Mesothelial cell of epicardium (in vitro differentiated cells): ENCODE results near the gene RAD23B. TPM values are rescaled to one million over a fixed set of nuclear protein-coding genes. Genes with fewer than 3 reads are reported as not detected.
A peak's percentile ranks its signal among the peaks of the same experiment; 100 is the strongest.
"Not testable (repeated sequence)": the region's sequence is repeated elsewhere in the genome, so short reads cannot be mapped to it uniquely, and the experiment has no call there.

ENCODE experiments used
- DNase-seq, 2 experiments: peaks; one replicate each; pipeline ENCODE4 v3.0.0; 2021; ENCODE audit warnings: low spot score in 2 of 2; ENCODE audit not compliant: unreplicated experiment in 2 of 2
- H3K27ac Mint-ChIP-seq: 2 replicates; pipeline ENCODE4 v1.8.0; 2021; ENCODE audit warnings: mixed read lengths
- H3K27me3 Mint-ChIP-seq: 2 replicates; pipeline ENCODE4 v1.8.0; 2021; ENCODE audit warnings: low read depth, mixed read lengths
- H3K36me3 Mint-ChIP-seq: 2 replicates; pipeline ENCODE4 v1.8.0; 2021; ENCODE audit warnings: mixed read lengths
- H3K4me1 Mint-ChIP-seq: 2 replicates; pipeline ENCODE4 v1.8.0; 2021; ENCODE audit warnings: mixed read lengths
- H3K4me3 Mint-ChIP-seq: 2 replicates; pipeline ENCODE4 v1.8.0; 2021; ENCODE audit warnings: mild to moderate bottlenecking, moderate library complexity, mixed read lengths
- H3K9me3 Mint-ChIP-seq: 2 replicates; pipeline ENCODE4 v1.8.0; 2021; ENCODE audit warnings: mixed read lengths
- CTCF ChIP-seq: fragments of 200-600 bp; sonication (generic); IDR thresholded peaks from one replicate; pipeline ENCODE4 v1.5.0; 2021; ENCODE audit warnings: antibody characterized with exemption; ENCODE audit not compliant: unreplicated experiment
- total RNA-seq: library from RNA; stranded (reverse); gene quantifications from 3 replicates; pipeline ENCODE4 v1.2.1, GENCODE V29; 2021

RAD23B gene
- total RNA-seq, 1 donor from 2014 or later = 101 TPM

GRCh38 chr9:107249665-107250285, 33.3 kb upstream of the RAD23B start:
- Mint-ChIP-seq H3K27me3 (no peaks in the 10 kb centered on the region), H3K9me3 (no peaks in the 10 kb centered on the region), H3K36me3 (no peaks in the 10 kb centered on the region), H3K27ac (peak overlapping the region; percentile 87), H3K4me1 (peaks cover 39% of the 10 kb centered on the region), H3K4me3 (no peak overlapping the region)
- no peak for TF ChIP-seq CTCF
- no peak for DNase-seq

GRCh38 chr9:107251756-107252322, 31.2 kb upstream of the RAD23B start:
- peak overlapping the region; percentile 97 for H3K27ac Mint-ChIP-seq
- DNase-seq = no peak
- H3K36me3 Mint-ChIP-seq = no peaks in the 10 kb centered on the region
- H3K4me3 Mint-ChIP-seq = no peak overlapping the region
- no peak for TF ChIP-seq CTCF
- H3K27me3 Mint-ChIP-seq = no peaks in the 10 kb centered on the region
- peaks cover 36% of the 10 kb centered on the region for H3K4me1 Mint-ChIP-seq
- H3K9me3 Mint-ChIP-seq = no peaks in the 10 kb centered on the region

DNA sequence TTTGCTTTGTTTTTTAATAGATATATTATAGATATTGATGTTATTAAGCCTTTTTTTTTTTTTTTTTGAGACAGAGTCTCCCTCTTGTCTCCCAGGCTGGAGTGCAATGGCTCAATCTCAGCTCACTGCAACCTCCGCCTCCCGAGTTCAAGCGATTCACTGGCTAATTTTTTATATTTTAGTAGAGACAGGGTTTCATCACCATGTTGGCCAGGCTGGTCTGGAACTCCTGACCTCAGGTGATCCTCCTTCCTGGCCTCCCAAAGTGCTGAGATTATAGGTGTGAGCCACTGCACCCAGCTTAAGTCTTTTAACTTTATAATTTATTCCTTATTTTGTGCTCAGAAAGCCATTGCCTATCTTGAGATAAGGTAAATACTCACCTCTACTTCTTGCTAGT, 24.2 kb upstream of the RAD23B start:
- H3K27me3 Mint-ChIP-seq = no peaks in the 10 kb centered on the region
- no peak overlapping the region for H3K4me3 Mint-ChIP-seq
- no peak overlapping the region for H3K27ac Mint-ChIP-seq
- DNase-seq = no peak
- H3K36me3 Mint-ChIP-seq = no peaks in the 10 kb centered on the region
- H3K9me3 Mint-ChIP-seq = peaks cover 4% of the 10 kb centered on the region
- no peak for TF ChIP-seq CTCF
- peaks cover 5% of the 10 kb centered on the region for H3K4me1 Mint-ChIP-seq

DNA sequence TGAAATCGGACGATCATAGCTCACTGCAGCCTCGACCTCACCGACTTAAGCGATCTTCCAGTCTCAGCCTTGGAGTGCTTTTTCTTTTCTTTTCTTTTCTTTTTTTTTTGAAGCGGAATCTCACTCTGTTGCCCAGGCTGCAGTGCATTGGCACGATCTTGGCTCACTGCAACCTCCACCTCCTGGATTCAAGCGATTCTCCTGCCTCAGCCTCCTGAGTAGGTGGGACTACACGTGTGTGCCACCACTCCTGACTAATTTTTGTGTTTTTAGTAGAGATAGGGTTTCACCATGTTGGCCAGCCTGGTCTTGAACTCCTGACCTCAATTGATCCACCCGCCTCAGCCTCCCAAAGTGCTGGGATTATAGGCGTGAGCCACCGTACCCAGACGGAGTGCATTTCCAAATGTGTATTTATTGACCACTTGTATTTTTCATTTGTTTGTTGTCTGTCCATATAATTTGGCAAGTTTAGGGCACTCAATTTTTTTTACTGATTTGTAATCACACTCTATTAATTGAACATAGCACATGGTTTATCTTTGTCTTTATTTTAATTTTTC, 23.2 kb upstream of the RAD23B start:
- DNase-seq, H3K4me3 Mint-ChIP-seq, H3K9me3 Mint-ChIP-seq, H3K4me1 Mint-ChIP-seq, H3K27ac Mint-ChIP-seq, H3K36me3 Mint-ChIP-seq, H3K27me3 Mint-ChIP-seq: not testable (repeated sequence)

GRCh38 chr9:107260437-107261081, 22.5 kb upstream of the RAD23B start:
- no peak for TF ChIP-seq CTCF
- no peak for DNase-seq
- no peaks in the 10 kb centered on the region for H3K27me3 Mint-ChIP-seq
- peak overlapping the region; percentile 5 for H3K27ac Mint-ChIP-seq
- H3K36me3 Mint-ChIP-seq = no peaks in the 10 kb centered on the region
- no peak overlapping the region for H3K4me3 Mint-ChIP-seq
- peaks cover 12% of the 10 kb centered on the region for H3K9me3 Mint-ChIP-seq
- peaks cover 5% of the 10 kb centered on the region for H3K4me1 Mint-ChIP-seq

GRCh38 chr9:107261106-107261505, 22.0 kb upstream of the RAD23B start:
- DNase-seq = no peak
- Mint-ChIP-seq H3K27me3 (no peaks in the 10 kb centered on the region), H3K4me3 (no peak overlapping the region), H3K36me3 (no peaks in the 10 kb centered on the region), H3K9me3 (peaks cover 12% of the 10 kb centered on the region), H3K27ac (no peak overlapping the region), H3K4me1 (peaks cover 5% of the 10 kb centered on the region)
- TF ChIP-seq CTCF = no peak
